ENCODE measurements around the gene SAP25. TPM values are rescaled to one million over a fixed set of nuclear protein-coding genes. Genes with fewer than 3 reads are reported as not detected.
A peak's percentile ranks its signal among the peaks of the same experiment; 100 is the strongest.

SAP25 gene
- total RNA-seq, 1 donor from 2014 or later: 1.9 TPM

DNA sequence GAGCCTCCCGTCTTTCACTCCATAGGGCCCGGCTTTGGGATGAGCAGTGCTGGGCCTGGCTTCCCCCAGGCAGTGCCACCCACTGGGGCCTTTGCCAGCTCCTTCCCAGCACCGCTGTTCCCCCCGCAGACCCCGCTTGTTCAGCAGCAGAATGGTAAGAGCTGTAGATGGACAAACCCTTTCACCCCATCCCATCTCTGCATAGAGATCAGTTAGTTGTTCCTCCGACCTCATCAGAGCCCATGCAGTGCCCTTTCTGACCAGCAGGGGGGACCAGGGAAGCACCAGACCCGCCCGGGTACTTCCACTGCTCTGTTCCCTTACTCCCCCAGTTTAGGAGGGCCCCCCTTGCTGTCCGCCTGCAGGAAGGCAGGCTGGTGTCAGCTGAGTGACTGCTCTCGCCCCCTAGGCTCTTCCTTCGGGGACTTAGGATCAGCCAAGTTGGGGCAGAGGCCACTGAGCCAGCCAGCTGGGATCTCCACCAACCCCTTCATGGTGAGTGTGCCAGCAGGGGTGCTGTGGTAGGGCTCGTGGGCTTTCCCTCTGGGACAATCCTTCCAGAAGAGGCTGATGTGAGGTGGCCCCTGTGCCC, 9.8 kb downstream of the SAP25 start:
- DNase-seq (ENCODE audit: low read depth) (no peak), FAIRE-seq (no peak)
- Histone ChIP-seq H3K4me3 (ENCODE audit: insufficient read depth, low read depth, low read length) (no peak overlapping the region), H3K36me3 (ENCODE audit: insufficient read depth, low read length) (no peaks in the 10 kb centered on the region), H3K27ac (ENCODE audit: low read depth, low read length) (no peak overlapping the region), H2AFZ (ENCODE audit: low read depth, low read length) (no peak overlapping the region), H3K27me3 (ENCODE audit: insufficient read depth, low read length) (no peaks in the 10 kb centered on the region), H3K9ac (ENCODE audit: low read length) (no peak overlapping the region), H4K20me1 (ENCODE audit: insufficient read depth, low read length) (no peaks in the 10 kb centered on the region), H3K4me1 (ENCODE audit: insufficient read depth, low read length) (peaks cover 5% of the 10 kb centered on the region), H3K4me2 (ENCODE audit: low read length) (no peak overlapping the region), H3K9me3 (ENCODE audit: insufficient read depth, low read depth, low read length) (no peaks in the 10 kb centered on the region), H3K79me2 (ENCODE audit: insufficient read depth, low read length) (no peaks in the 10 kb centered on the region)
- no peak overlapping the region for H3K4me3 Mint-ChIP-seq (ENCODE audit: unreplicated experiment)
- no peaks in the 10 kb centered on the region for H3K4me1 Mint-ChIP-seq (ENCODE audit: low read depth, unreplicated experiment)
- H3K36me3 Mint-ChIP-seq (ENCODE audit: low read depth, unreplicated experiment): peaks cover 2% of the 10 kb centered on the region
- H3K27me3 Mint-ChIP-seq (ENCODE audit: low read depth, unreplicated experiment): peaks cover 2% of the 10 kb centered on the region
- H3K9me3 Mint-ChIP-seq (ENCODE audit: unreplicated experiment): no peaks in the 10 kb centered on the region
- H3K27ac Mint-ChIP-seq (ENCODE audit: unreplicated experiment): no peak overlapping the region
- TF ChIP-seq EZH2 (IDR thresholded peaks at IDR 0.05; ENCODE audit: insufficient read depth, low read length): no peak
- TF ChIP-seq, protein P1, sequence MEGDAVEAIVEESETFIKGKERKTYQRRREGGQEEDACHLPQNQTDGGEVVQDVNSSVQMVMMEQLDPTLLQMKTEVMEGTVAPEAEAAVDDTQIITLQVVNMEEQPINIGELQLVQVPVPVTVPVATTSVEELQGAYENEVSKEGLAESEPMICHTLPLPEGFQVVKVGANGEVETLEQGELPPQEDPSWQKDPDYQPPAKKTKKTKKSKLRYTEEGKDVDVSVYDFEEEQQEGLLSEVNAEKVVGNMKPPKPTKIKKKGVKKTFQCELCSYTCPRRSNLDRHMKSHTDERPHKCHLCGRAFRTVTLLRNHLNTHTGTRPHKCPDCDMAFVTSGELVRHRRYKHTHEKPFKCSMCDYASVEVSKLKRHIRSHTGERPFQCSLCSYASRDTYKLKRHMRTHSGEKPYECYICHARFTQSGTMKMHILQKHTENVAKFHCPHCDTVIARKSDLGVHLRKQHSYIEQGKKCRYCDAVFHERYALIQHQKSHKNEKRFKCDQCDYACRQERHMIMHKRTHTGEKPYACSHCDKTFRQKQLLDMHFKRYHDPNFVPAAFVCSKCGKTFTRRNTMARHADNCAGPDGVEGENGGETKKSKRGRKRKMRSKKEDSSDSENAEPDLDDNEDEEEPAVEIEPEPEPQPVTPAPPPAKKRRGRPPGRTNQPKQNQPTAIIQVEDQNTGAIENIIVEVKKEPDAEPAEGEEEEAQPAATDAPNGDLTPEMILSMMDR (IDR thresholded peaks at IDR 0.05; ENCODE audit: insufficient read depth, low read depth, low read length): peak; percentile 84

DNA sequence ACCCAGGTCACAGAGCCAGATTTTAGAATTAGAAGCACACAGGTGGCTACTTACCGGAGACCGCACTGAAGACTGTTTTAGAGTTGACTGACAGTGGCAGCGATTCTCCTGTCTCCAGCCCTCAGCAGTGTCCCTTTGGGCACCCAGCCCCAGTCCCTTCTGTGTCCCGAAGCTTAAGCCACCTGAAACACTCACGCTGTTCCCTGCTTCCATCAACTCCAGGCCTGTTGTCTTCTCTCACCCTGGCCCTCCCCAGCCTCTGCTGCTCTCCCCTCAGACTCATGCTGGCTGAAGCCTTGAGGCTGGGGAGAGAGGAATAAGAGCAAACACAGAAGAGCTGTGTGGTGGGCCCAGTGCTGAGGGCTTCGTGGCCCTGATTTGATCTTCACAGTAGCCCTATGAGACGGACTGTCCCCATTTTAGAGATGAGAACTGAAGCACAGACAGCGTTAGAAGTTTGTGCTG, 10.6 kb downstream of the SAP25 start:
- H3K27me3 Mint-ChIP-seq (ENCODE audit: low read depth, unreplicated experiment): peaks cover 2% of the 10 kb centered on the region

More for the DNA sequence above, 10.6 kb downstream of the SAP25 start:
- Histone ChIP-seq H3K9me3 (ENCODE audit: insufficient read depth, low read depth, low read length) (no peaks in the 10 kb centered on the region), H3K4me2 (ENCODE audit: low read length) (no peak overlapping the region), H3K79me2 (ENCODE audit: insufficient read depth, low read length) (no peaks in the 10 kb centered on the region), H2AFZ (ENCODE audit: low read depth, low read length) (no peak overlapping the region), H3K27ac (ENCODE audit: low read depth, low read length) (no peak overlapping the region), H3K9ac (ENCODE audit: low read length) (no peak overlapping the region), H3K27me3 (ENCODE audit: insufficient read depth, low read length) (no peaks in the 10 kb centered on the region), H3K4me1 (ENCODE audit: insufficient read depth, low read length) (peaks cover 5% of the 10 kb centered on the region), H4K20me1 (ENCODE audit: insufficient read depth, low read length) (no peaks in the 10 kb centered on the region), H3K36me3 (ENCODE audit: insufficient read depth, low read length) (no peaks in the 10 kb centered on the region), H3K4me3 (ENCODE audit: insufficient read depth, low read depth, low read length) (no peak overlapping the region)
- no peaks in the 10 kb centered on the region for H3K4me1 Mint-ChIP-seq (ENCODE audit: low read depth, unreplicated experiment)
- no peaks in the 10 kb centered on the region for H3K9me3 Mint-ChIP-seq (ENCODE audit: unreplicated experiment)
- no peak for FAIRE-seq
- no peak for DNase-seq (ENCODE audit: low read depth)
- TF ChIP-seq, protein P1 (IDR thresholded peaks at IDR 0.05; ENCODE audit: insufficient read depth, low read depth, low read length): no peak
- no peak for TF ChIP-seq EZH2 (IDR thresholded peaks at IDR 0.05; ENCODE audit: insufficient read depth, low read length)
- no peak overlapping the region for H3K27ac Mint-ChIP-seq (ENCODE audit: unreplicated experiment)
- peaks cover 2% of the 10 kb centered on the region for H3K36me3 Mint-ChIP-seq (ENCODE audit: low read depth, unreplicated experiment)
- H3K4me3 Mint-ChIP-seq (ENCODE audit: unreplicated experiment): no peak overlapping the region

All from astrocyte (in vitro differentiated cells and primary cell).